ENCODE measurements around the gene CNTNAP2.
"Not testable (repeated sequence)": the region's sequence is repeated elsewhere in the genome, so short reads cannot be mapped to it uniquely, and the experiment has no call there.

CNTNAP2 gene

GRCh38 chr7:146177301-146177700, 60.7 kb downstream of the CNTNAP2 start:
- no peak for DNase-seq (ENCODE audit: low read depth in 1 of 2, low spot score in 1 of 2)
- in situ Hi-C loops (cut with HindIII; ENCODE audit: low pct_unique_long_range_greater_than_20kb, low sequenced_read_pairs) = no loop called here
- TF ChIP-seq JUND (IDR thresholded peaks at IDR 0.05; ENCODE audit: low read depth) = no peak

- no peak for DNase-seq (ENCODE audit: low read depth in 1 of 2, low spot score in 1 of 2)
- in situ Hi-C loops (cut with HindIII; ENCODE audit: low pct_unique_long_range_greater_than_20kb, low sequenced_read_pairs) = no loop called here
- TF ChIP-seq JUND (IDR thresholded peaks at IDR 0.05; ENCODE audit: low read depth) = no peak
Observed at GRCh38 chr7:146185844-146186243, 69.2 kb downstream of the CNTNAP2 start.

GRCh38 chr7:146191428-146191827, 74.8 kb downstream of the CNTNAP2 start:
- in situ Hi-C loops (cut with HindIII; ENCODE audit: low pct_unique_long_range_greater_than_20kb, low sequenced_read_pairs); DNase-seq (ENCODE audit: low read depth in 1 of 2, low spot score in 1 of 2): not testable (repeated sequence)

GRCh38 chr7:146201945-146202344, 85.3 kb downstream of the CNTNAP2 start:
- in situ Hi-C loops (cut with HindIII; ENCODE audit: low pct_unique_long_range_greater_than_20kb, low sequenced_read_pairs) = no loop called here
- DNase-seq (ENCODE audit: low read depth in 1 of 2, low spot score in 1 of 2) = no peak
- TF ChIP-seq JUND (IDR thresholded peaks at IDR 0.05; ENCODE audit: low read depth) = no peak

- in situ Hi-C loops (cut with HindIII; ENCODE audit: low pct_unique_long_range_greater_than_20kb, low sequenced_read_pairs) = no loop called here
- DNase-seq (ENCODE audit: low read depth in 1 of 2, low spot score in 1 of 2) = no peak
- TF ChIP-seq JUND (IDR thresholded peaks at IDR 0.05; ENCODE audit: low read depth) = no peak
Observed at GRCh38 chr7:146206270-146206669, 89.7 kb downstream of the CNTNAP2 start.

GRCh38 chr7:146208492-146208891, 91.9 kb downstream of the CNTNAP2 start:
- in situ Hi-C loops (cut with HindIII; ENCODE audit: low pct_unique_long_range_greater_than_20kb, low sequenced_read_pairs) = no loop called here
- no peak for TF ChIP-seq JUND (IDR thresholded peaks at IDR 0.05; ENCODE audit: low read depth)
- no peak for DNase-seq (ENCODE audit: low read depth in 1 of 2, low spot score in 1 of 2)

- in situ Hi-C loops (cut with HindIII; ENCODE audit: low pct_unique_long_range_greater_than_20kb, low sequenced_read_pairs) = no loop called here
- no peak for TF ChIP-seq JUND (IDR thresholded peaks at IDR 0.05; ENCODE audit: low read depth)
- no peak for DNase-seq (ENCODE audit: low read depth in 1 of 2, low spot score in 1 of 2)
Observed at GRCh38 chr7:146214842-146215241, 98.2 kb downstream of the CNTNAP2 start.

- no peak for DNase-seq (ENCODE audit: low read depth in 1 of 2, low spot score in 1 of 2)
- no peak for TF ChIP-seq JUND (IDR thresholded peaks at IDR 0.05; ENCODE audit: low read depth)
- in situ Hi-C loops (cut with HindIII; ENCODE audit: low pct_unique_long_range_greater_than_20kb, low sequenced_read_pairs) = no loop called here
Observed at GRCh38 chr7:146216396-146217041, 99.9 kb downstream of the CNTNAP2 start.

GRCh38 chr7:146223851-146224250, 107.2 kb downstream of the CNTNAP2 start:
- TF ChIP-seq JUND (IDR thresholded peaks at IDR 0.05; ENCODE audit: low read depth) = no peak
- in situ Hi-C loops (cut with HindIII; ENCODE audit: low pct_unique_long_range_greater_than_20kb, low sequenced_read_pairs) = no loop called here

GRCh38 chr7:146232604-146233003, 116.0 kb downstream of the CNTNAP2 start:
- TF ChIP-seq JUND (IDR thresholded peaks at IDR 0.05; ENCODE audit: low read depth) = no peak
- in situ Hi-C loops (cut with HindIII; ENCODE audit: low pct_unique_long_range_greater_than_20kb, low sequenced_read_pairs) = no loop called here
- no peak for DNase-seq (ENCODE audit: low read depth in 1 of 2, low spot score in 1 of 2)

More at GRCh38 chr7:146223851-146224250, 107.2 kb downstream of the CNTNAP2 start:
- no peak for DNase-seq (ENCODE audit: low read depth in 1 of 2, low spot score in 1 of 2)

- in situ Hi-C loops (cut with HindIII; ENCODE audit: low pct_unique_long_range_greater_than_20kb, low sequenced_read_pairs) = no loop called here
- DNase-seq (ENCODE audit: low read depth in 1 of 2, low spot score in 1 of 2) = no peak
- TF ChIP-seq JUND (IDR thresholded peaks at IDR 0.05; ENCODE audit: low read depth) = no peak
Observed at GRCh38 chr7:146235195-146235594, 118.6 kb downstream of the CNTNAP2 start.

GRCh38 chr7:146242661-146243060, 126.1 kb downstream of the CNTNAP2 start:
- no peak for TF ChIP-seq JUND (IDR thresholded peaks at IDR 0.05; ENCODE audit: low read depth)
- DNase-seq (ENCODE audit: low read depth in 1 of 2, low spot score in 1 of 2) = no peak
- in situ Hi-C loops (cut with HindIII; ENCODE audit: low pct_unique_long_range_greater_than_20kb, low sequenced_read_pairs) = no loop called here

- DNase-seq (ENCODE audit: low read depth in 1 of 2, low spot score in 1 of 2); in situ Hi-C loops (cut with HindIII; ENCODE audit: low pct_unique_long_range_greater_than_20kb, low sequenced_read_pairs): not testable (repeated sequence)
Observed at GRCh38 chr7:146247991-146248390, 131.4 kb downstream of the CNTNAP2 start.

GRCh38 chr7:146248744-146249143, 132.1 kb downstream of the CNTNAP2 start:
- DNase-seq (ENCODE audit: low read depth in 1 of 2, low spot score in 1 of 2) = not testable (repeated sequence)

More at GRCh38 chr7:146248744-146249143, 132.1 kb downstream of the CNTNAP2 start:
- in situ Hi-C loops (cut with HindIII; ENCODE audit: low pct_unique_long_range_greater_than_20kb, low sequenced_read_pairs) = not testable (repeated sequence)

All from T47D (cell line).